B cell (primary cell): ENCODE measurements around the gene HOXA2.

Experiments
- EZH2 ChIP-seq: IDR thresholded peaks from 2 replicates; pipeline ENCODE4 v1.6.1; 2012; ENCODE audit warnings: borderline replicate concordance, low read depth, mild to moderate bottlenecking, moderate library complexity, low read length; ENCODE audit not compliant: insufficient read depth, poor library complexity, severe bottlenecking
- TF ChIP-seq, protein P1 (sequence below): fragments of 200-600 bp; IDR thresholded peaks from one replicate; pipeline ENCODE4 v1.8.0; 2022; ENCODE audit warnings: antibody characterized with exemption, mild to moderate bottlenecking

DNA sequence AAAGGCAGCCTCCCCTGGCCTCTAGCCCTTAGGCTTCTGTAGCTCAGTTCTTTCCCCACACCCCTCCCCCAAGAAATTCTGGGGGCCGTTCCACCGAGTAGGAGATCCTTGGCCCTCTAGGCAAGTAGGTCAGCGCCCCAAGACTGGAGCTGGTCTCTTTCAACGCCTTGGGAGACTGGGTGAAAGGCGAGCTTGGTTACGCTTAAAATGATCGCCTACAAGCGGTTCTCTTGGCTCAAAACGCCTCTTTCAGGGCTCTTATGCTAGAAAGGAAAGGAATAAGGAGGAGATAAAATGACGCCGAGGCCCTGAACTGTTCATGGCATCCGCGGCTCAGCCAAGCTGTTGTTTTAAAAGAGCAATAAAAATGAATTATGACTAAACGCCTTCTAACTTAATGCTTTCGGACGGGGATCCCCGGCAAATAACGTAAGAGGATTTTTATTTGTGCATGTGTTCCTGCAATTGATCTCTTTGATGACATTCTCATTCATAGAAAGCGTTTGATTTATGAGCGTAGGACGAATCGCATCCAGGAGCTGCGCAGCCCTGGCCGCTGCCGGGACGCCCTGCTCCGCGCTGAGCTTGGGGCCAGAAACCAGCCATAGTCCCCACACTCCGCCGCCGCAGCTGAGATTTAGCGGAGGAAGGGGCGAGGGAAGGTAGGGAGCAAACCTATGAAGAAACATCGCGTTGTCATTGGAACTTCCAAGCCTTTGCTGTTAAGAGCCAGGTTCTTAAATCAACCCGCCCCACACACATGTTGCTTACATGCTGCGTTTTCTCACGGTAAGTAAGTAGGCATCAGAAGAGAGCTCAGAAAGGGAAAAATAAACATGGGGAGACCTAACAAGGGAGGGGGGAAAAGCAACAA lies 3.7 kb downstream of the HOXA2 start:
- TF ChIP-seq, protein P1, sequence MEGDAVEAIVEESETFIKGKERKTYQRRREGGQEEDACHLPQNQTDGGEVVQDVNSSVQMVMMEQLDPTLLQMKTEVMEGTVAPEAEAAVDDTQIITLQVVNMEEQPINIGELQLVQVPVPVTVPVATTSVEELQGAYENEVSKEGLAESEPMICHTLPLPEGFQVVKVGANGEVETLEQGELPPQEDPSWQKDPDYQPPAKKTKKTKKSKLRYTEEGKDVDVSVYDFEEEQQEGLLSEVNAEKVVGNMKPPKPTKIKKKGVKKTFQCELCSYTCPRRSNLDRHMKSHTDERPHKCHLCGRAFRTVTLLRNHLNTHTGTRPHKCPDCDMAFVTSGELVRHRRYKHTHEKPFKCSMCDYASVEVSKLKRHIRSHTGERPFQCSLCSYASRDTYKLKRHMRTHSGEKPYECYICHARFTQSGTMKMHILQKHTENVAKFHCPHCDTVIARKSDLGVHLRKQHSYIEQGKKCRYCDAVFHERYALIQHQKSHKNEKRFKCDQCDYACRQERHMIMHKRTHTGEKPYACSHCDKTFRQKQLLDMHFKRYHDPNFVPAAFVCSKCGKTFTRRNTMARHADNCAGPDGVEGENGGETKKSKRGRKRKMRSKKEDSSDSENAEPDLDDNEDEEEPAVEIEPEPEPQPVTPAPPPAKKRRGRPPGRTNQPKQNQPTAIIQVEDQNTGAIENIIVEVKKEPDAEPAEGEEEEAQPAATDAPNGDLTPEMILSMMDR, result no peak
- TF ChIP-seq EZH2, result peak; percentile 63
